Measurements from ENCODE around the gene BCL11B. TPM values are rescaled to one million over a fixed set of nuclear protein-coding genes. Genes with fewer than 3 reads are reported as not detected.

BCL11B gene
- total and polyA plus RNA-seq, 10 of the 15 experiments (the other 5 are each of a cell fraction or from before 2014, with no cell fraction given) = 0.38 to 5.5 (median 1.3) TPM

GRCh38 chr14:99136401-99136800 is 135.6 kb downstream of the BCL11B start:
- FAIRE-seq (no peak), DNase-seq (ENCODE audit: low read depth, low spot score) (no peak), ATAC-seq (no peak)
- no peaks in the 10 kb centered on the region; the same call in 2 of the 3 replicates for H3K9me3 ChIP-seq (replicated peaks; ENCODE audit: control insufficient read depth, insufficient read depth, low read length)
- no peak overlapping the region for H3K4me2 ChIP-seq (ENCODE audit: control insufficient read depth, insufficient read depth)
- no peaks in the 10 kb centered on the region for H3K4me1 ChIP-seq (ENCODE audit: control insufficient read depth, insufficient read depth, low read length)
- no TSS peak for BruUV-seq (replicated peaks)
- no peaks in the 10 kb centered on the region for H4K20me1 ChIP-seq (ENCODE audit: control insufficient read depth, insufficient read depth)
- ChIA-PET CTCF (no interaction called here), SMC1A (ENCODE audit: uncharacterized antibody, unreplicated experiment) (no interaction called here), RAD21 (ENCODE audit: unreplicated experiment) (no interaction called here), POLR2A (no interaction called here)
- H2AFZ ChIP-seq (ENCODE audit: control insufficient read depth, low read depth, low read length) = no peak overlapping the region
- intact Hi-C loops (cut with micrococcal nuclease; ENCODE audit: unreplicated experiment) (no loop called here), in situ Hi-C loops (cut with MboI) (no loop called here)
- H3K27ac ChIP-seq (ENCODE audit: control insufficient read depth, insufficient read depth) = no peak overlapping the region
- H3K36me3 ChIP-seq (ENCODE audit: control insufficient read depth in 2 of 2, insufficient read depth in 2 of 2, low read length in 1 of 2) = no peaks in the 10 kb centered on the region
- H3K9ac ChIP-seq (ENCODE audit: control insufficient read depth, insufficient read depth, low read length) = no peak overlapping the region
- no peaks in the 10 kb centered on the region for H3K79me2 ChIP-seq (ENCODE audit: control insufficient read depth, insufficient read depth, low read length)
- no peaks in the 10 kb centered on the region for H3K27me3 ChIP-seq (replicated peaks in 1 of 2; ENCODE audit: control insufficient read depth in 2 of 2, insufficient read depth in 2 of 2, low read length in 1 of 2)
- TF ChIP-seq FOXM1 (IDR thresholded peaks at IDR 0.05; ENCODE audit: low read depth, low read length) = no peak
- no peak for TF ChIP-seq E2F4 (IDR thresholded peaks at IDR 0.05; ENCODE audit: low read depth, low read length)
- no peak for TF ChIP-seq RELA (IDR thresholded peaks at IDR 0.05; ENCODE audit: borderline replicate concordance, partially characterized antibody)
- TF ChIP-seq CEBPZ (IDR thresholded peaks at IDR 0.05; ENCODE audit: low read depth, low read length) = no peak
- TF ChIP-seq SPI1 (IDR thresholded peaks at IDR 0.05; ENCODE audit: borderline replicate concordance, insufficient read depth, low read depth, low read length) = no peak
- no peak for TF ChIP-seq POLR2AphosphoS2 (IDR thresholded peaks at IDR 0.05; ENCODE audit: low read depth, low read length)
- no peak for TF ChIP-seq ZSCAN29 (IDR thresholded peaks at IDR 0.05)
- TF ChIP-seq EZH2 (IDR thresholded peaks at IDR 0.05; ENCODE audit: borderline replicate concordance, control insufficient read depth, low read depth, low read length) = no peak
- TF ChIP-seq BRCA1 (IDR thresholded peaks at IDR 0.05; ENCODE audit: low read depth, low read length) = no peak
- TF ChIP-seq NR2C2 (IDR thresholded peaks at IDR 0.05; ENCODE audit: borderline replicate concordance, control insufficient read depth, insufficient read length, low read depth) = no peak
- no peak for TF ChIP-seq ZBED1 (IDR thresholded peaks at IDR 0.05; ENCODE audit: borderline replicate concordance)
- no peak for TF ChIP-seq IRF3 (IDR thresholded peaks at IDR 0.05)
- no peak for TF ChIP-seq RB1 (IDR thresholded peaks at IDR 0.05; ENCODE audit: borderline replicate concordance)
- no peak for TF ChIP-seq NR2F1 (conservative IDR thresholded peaks at IDR 0.05)
- no peak for TF ChIP-seq ASH2L (IDR thresholded peaks at IDR 0.05; ENCODE audit: borderline replicate concordance, low read depth)
- no peak for TF ChIP-seq KAT2A (conservative IDR thresholded peaks at IDR 0.05; ENCODE audit: control insufficient read depth, low read depth, low read length)
- TF ChIP-seq MYB (IDR thresholded peaks at IDR 0.05; ENCODE audit: borderline replicate concordance, low read depth, low read length) = no peak
- TF ChIP-seq NFYA (IDR thresholded peaks at IDR 0.05; ENCODE audit: borderline replicate concordance, low read depth, low read length) = no peak
- no peak for TF ChIP-seq MEF2A (IDR thresholded peaks at IDR 0.05; ENCODE audit: insufficient read depth, low read depth, low read length)
- no peak for TF ChIP-seq TCF3 (IDR thresholded peaks at IDR 0.05; ENCODE audit: borderline replicate concordance, insufficient read depth, low read depth, low read length)
- WGBS (ENCODE audit: insufficient coverage, insufficient replicate concordance, low lambda C conversion rate, missing lambda C conversion rate) = 24% methylated on average over 7 of the region's 7 CpGs
- no peak overlapping the region for H3K4me3 ChIP-seq
